Subcutaneous adipose tissue (tissue), 4 donors: ENCODE data around the gene MASP1. TPM values are rescaled to one million over a fixed set of nuclear protein-coding genes. Genes with fewer than 3 reads are reported as not detected.

Experiments
- CTCF ChIP-seq: fragments of 450-650 bp; IDR thresholded peaks from one replicate; pipeline ENCODE4 v1.5.1; 2016; ENCODE audit warnings: low read depth, mild to moderate bottlenecking, control low read depth, antibody characterized with exemption, moderate library complexity
- total RNA-seq, 4 donors: library from RNA; depleted of rRNA; stranded (reverse); fragments of >200 nt; gene quantifications; one replicate each; pipeline ENCODE4 v1.1.0, GENCODE V29; 2016

MASP1 gene
- total RNA-seq, 4 donors from 2014 or later: 1.5 to 20.4 (median 7.6) TPM

DNA sequence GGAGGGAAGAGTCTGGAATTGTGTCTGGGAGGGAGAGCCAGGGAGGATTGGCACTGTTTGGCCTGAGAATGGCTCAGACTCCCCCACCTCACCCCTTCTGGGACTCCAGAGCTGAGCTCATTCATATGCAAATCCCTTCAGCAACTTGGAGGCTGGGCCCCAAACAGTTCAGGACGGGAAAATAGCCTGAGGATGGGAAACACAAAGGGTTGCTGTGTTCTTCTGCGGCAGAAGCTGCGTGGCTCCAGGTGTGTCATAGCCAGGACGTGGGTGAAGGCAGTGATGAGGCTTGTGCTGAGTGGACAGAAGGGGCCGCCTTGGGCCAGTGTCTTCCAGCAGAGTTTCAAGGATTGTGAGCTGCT is 16.6 kb downstream of the MASP1 start:
- no peak for TF ChIP-seq CTCF

DNA sequence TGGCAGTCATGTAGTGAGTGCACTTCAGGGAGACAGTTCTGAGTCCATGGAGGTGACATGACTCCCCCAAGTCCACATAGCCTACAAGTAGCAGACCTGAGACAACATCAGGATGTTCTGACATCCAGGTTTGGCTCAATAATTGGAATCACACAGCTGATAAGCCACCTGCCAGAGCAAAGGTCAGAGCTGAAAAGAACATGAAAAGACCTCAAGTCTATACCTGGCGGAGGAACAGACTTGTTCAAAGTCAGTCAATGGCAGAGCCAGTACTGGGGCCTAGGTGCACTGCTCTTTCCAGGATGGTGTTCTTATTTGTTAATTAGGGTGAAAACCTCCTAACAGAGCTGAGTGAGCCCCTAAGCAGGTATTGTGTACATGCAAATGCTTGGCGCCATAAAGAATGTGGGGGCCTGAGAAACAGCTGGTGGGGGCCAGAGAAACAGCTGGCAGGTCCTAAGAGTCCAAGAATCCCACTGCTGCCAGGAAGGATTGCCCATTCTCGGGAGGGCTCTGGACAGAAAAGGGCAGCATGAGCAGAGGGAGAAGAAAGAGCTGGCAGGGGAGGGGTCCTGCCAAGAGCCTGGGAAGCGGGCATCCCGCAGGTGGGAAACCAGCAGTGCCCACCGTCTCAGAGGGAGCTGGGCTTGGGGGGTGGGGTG is 17.1 kb downstream of the MASP1 start:
- no peak for TF ChIP-seq CTCF

- TF ChIP-seq CTCF: no peak
These were observed 20.0 kb downstream of the MASP1 start for GRCh38 chr3:187271582-187271981.

DNA sequence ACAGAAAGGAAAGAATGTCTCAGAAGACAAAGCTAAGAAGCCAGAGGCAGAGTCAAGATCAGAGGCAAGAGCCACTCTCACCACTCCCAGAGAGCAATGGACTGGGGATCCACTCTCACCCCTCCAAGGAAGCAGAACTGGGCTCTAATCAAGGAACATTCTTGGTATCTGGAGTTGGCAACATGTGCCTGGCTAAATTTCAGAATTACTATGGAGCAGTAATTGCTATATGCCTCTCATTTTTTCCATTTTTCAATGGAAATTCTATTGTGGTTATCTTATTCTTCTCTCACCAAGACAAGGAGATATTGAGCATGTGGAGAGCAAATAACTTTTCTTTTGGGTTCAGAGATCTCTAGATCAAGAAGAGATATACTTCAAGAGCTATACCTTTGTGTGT is 22.1 kb downstream of the MASP1 start:
- no peak for TF ChIP-seq CTCF

GRCh38 chr3:187267306-187267705 is 24.2 kb downstream of the MASP1 start:
- TF ChIP-seq CTCF: no peak

DNA sequence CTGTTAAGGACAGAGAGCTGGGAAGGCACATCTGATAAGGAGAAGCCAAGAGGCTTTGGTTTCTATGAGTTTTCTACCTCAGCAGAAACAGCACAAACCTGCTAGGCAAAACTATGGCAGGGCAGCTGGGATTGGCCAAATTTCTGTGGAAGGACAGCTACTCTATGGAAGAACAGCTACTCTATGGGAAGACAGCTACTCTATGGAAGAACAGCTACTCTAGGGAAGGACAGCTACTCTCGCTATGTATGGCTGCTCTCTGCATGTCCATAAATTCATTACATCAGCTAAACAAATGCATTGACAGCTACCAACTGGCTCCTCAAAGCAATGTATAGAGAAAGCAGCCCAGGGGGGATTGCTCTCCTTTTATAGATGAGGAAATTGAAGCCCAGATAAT is 24.8 kb downstream of the MASP1 start:
- TF ChIP-seq CTCF: no peak

GRCh38 chr3:187265461-187265955 is 26.0 kb downstream of the MASP1 start:
- TF ChIP-seq CTCF: no peak
